ENCODE measurements around the gene CXCR4.

The CXCR4 gene

DNA sequence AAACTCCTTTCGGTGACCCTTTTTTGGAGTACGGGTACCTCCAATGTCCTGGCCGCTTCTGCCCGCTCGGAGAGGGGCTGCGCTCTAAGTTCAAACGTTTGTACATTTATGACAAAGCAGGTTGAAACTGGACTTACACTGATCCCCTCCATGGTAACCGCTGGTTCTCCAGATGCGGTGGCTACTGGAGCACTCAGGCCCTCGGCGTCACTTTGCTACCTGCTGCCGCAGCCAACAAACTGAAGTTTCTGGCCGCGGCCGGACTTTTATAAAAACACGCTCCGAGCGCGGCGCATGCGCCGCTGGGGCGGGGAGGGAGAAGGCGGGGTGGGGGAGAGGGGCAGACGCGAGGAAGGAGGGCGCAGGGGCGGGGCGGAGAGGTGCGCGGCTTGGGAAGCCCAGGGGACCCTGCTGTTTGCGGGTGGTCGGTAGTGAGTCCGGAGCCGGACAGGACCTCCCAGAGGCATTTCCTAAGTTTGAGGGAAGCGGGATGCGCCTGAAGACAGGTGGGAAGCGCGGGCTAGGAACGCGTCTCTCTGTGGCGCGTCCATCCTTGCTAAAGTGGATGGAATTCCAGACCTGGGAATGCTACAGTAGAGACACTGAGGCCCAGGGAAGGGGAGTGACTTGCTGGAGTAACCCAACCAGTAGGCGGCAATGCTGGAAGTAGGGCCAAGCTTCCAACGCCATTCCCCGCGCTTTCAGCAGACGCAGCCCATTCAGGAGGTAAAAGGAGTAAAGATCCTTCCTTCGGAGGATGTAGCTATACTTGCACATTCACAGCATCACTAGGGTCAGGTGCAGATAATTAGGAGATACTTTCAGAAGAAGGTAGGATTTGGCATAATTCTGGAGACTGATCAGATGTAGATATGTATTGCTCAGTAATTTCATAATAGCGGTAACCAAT, at the start of gene CXCR4:
Gene CXCR4 (minus strand): TSS at position 241 of the 910 bp plus-strand sequence. CDS start 89 bp downstream, at position 152.
- peak; percentile 80 for DNase-seq

- DNase-seq, result no peak
These were observed 46.4 kb upstream of the CXCR4 start for GRCh38 chr2:136164280-136164776.

DNA sequence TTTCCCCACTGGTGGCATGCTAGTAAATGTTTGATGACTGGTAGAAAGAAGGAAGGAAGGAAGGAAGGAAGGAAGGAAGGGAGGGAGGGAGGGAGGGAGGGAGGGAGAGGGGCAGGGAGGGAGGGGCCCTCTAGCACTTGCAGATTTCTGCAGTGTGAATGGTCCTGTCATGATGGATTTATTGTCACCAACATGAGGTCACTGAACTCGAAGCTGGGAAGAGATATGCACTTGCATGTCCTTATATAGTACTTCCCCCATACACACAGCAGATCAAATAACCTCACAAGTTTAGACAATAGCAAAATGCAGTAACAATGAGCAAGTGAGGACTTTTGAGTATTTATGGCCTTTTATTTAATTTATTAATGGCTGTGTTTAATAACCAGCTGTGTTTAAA, 44.5 kb upstream of the CXCR4 start:
- no peak for DNase-seq

DNA sequence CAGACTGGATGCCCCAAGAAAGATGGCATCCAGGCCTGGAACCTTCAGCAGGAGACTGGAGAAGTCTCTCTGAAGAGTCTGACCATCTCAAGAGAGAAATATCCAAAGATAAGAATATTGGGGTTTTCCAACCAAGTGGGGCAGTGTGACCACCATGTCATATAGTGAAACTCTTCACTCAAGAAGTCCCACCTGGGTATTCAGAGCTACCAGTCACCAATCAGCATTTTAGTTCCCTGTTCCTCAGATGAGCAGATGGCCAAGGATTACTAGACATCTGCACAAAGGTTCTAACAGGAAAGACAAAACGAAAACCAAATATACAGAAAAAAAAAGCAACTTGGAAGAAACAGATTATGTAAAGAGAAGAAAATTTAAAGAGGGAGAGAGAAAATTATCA, 38.5 kb upstream of the CXCR4 start:
- DNase-seq, result no peak

DNA sequence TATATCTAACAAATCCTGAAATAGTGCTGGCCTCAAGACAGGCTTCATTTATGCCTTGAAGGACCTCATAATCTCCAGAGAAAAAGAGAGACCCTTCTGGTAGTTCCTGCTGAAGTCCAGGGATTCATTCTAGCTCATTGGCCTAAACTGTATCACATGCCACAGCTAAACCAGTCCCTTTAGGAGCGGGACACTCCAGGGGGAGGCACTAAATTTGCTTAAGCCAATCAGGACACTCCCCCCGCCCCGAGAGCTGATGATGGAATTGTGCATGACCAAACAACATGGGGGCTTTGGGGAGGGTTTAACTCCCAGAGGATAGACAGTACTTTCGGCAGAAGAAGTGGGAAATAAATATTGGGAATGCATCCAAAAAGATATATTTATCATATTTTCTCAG, 36.4 kb upstream of the CXCR4 start:
- no peak for DNase-seq

GRCh38 chr2:136151021-136151971, 33.3 kb upstream of the CXCR4 start:
- no peak for DNase-seq

DNA sequence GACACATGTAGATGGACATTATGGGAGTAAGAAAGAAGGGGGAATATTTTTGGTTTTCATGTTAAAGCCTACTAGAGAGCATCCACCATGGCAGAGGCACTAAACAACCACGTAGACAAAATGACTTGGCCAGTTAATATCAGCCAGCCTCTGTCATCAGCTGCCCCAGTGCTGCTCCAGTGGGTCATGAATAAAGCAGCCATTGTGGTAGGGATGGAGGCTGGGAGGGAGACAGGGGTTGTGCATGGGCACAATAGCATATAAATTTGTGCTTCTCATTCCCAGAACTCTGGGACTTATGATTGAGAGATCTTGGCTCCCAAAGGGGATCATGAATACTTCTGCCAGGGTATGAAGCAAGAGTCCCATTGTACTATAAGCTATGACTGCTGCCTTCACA, 31.1 kb upstream of the CXCR4 start:
- DNase-seq, result no peak

DNA sequence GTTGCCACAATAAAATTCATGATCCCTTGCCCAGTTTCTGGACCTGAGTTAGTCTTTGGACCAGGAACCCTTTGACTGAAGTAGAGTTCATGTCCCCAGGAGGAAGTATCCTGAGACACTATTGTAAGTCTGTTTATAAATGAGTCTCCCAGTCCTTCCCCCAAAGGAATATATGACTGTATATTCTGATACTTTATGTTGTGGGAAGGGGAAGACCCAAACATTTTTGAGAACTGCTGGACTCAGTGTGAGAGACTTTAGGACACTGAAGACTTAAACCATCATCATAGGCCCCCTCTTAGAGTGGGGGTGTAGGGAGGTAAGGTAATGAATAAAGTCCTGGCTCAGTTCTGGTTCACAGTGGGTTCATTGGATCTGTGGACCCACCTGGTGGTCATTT, 28.6 kb upstream of the CXCR4 start:
- no peak for DNase-seq

GRCh38 chr2:136143603-136144451, 25.9 kb upstream of the CXCR4 start:
- DNase-seq, result no peak

- peak; percentile 95 for DNase-seq
These were observed 23.7 kb upstream of the CXCR4 start for GRCh38 chr2:136141510-136142149.

DNA sequence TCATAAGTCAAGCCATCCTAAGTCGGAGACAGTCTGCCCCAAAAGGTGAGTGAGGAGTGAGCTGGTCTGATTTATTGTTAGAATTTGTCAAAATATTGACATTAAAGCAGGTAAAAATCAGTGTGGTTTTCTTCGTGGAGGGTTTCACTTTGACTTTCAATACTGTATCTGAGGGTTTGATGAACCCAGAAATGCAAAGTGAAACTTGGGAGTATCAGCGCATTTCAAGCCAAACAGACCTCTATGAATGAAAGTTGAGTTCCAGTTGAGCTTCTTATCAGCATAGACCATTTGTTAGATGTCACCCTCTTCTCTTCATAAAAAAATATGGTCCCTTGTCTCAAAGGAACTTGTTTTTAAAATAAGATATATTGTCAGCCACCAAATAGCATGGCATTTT, 21.7 kb upstream of the CXCR4 start:
- no peak for DNase-seq

DNA sequence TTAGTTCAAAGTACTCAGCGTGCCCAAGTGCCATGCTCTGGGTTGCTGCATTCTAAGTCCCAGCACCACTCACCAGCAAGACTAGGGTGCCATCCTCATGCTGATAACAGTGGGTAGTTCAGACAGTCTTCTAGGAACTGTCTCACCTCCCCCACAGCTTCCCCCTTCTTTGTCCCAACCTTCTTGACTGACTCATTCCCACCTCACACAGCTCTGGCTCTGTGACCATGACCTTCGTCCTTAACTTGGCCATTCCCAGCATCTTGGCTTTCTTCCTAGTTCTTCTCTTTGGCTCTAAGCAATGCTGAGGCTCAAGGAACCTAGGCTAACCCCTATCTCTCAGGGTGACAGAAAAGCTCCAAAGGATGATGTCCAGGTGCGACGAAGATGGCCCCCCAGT, 20.0 kb upstream of the CXCR4 start:
- DNase-seq, result no peak

- DNase-seq, result peak; percentile 7
These were observed 19.0 kb upstream of the CXCR4 start for GRCh38 chr2:136136931-136137330.

DNA sequence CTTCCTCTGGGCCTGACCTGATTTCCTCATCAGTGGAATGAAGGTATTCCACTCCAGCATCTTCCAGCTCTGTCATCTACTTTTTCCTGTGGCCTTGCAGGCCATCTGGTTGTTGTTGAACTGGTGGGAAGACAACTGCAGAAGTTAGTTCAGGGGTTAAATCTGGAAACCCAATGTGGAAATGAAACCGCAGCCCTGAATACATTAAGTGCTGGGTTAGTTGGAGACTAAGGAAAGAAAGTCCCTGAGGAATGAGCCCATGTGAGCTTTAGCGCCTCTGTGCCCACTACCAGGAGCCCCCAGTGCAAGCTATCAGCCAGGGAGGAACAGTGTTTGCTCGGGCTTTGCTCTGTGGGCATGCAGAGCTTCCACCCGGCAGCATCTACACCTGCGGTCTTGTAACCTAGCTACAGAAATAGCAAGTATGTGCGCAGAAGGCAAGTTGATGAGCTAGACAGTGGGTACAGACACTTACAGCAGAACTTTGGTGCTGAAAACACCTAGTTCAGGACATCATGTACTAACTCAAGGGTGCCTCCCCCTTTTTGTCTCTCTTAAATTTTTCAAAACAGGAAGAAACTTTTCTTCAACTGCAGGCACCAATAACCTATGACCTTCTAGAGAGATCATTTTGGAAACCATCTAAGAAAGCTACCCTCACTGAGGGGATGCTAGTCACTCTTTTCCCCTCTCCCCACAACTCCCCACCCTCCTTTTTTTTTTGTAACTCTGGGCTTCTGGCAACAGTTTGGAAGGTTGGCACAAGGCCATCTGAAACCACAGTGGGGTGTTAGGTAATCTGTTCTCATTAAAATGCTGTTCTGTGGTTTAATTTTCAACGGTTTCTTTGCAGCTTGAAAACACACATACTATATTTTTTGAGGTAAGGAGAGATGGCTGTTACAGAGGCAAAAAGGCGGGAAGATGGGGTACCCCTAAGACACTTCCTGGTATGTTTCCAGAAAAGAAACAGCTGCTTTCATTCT, 18.3 kb upstream of the CXCR4 start:
- peak; percentile 10 for DNase-seq

- DNase-seq, result no peak
These were observed 17.5 kb upstream of the CXCR4 start for GRCh38 chr2:136135462-136135861.

DNA sequence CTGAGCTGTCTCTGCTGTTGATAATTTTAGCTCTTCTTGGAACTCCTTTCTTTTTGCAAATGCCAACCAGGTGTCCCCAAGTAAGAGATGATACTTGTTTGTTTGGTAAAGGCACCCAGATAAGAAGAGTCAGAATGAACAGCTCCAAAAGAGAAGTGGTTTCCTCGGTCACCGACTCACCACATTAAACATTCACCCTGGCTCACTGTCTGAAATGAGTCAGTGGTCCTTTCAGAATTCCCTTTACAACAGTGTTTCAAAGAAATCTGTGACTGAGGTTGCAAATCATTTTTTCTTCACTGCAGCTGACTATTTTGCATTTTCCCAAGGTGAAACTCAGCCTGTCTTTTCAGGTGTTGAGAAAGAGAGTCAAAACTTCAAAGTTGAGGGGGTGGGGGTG, 16.2 kb upstream of the CXCR4 start:
- DNase-seq, result no peak

- DNase-seq, result no peak
These were observed 15.6 kb upstream of the CXCR4 start for GRCh38 chr2:136133586-136133985.

GRCh38 chr2:136133176-136133575, 15.2 kb upstream of the CXCR4 start:
- no peak for DNase-seq

DNA sequence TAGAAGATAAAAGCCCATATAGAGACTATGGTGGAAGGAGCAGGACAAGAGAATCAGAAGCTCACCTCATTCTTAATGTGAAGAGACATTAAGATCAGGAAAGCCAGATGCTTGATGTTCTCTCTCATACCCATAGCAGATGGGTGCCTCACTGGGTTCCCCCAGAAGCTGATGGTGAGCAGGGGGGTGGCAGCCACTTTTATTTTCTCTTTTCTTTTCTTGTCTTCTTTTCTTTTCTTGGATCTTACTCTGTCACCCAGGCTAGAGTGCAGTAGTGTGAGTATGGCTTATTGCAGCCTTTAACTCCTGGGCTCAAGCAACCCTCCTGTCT, 14.8 kb upstream of the CXCR4 start:
- DNase-seq, result no peak

- no peak for DNase-seq
These were observed 14.2 kb upstream of the CXCR4 start for GRCh38 chr2:136131961-136132824.

Measured in NCI-H1105 (cell line).